Fibroblast of lung (primary cell): ENCODE measurements around the gene MSMO1. TPM values are rescaled to one million over a fixed set of nuclear protein-coding genes. Genes with fewer than 3 reads are reported as not detected.

Source experiments
- DNase-seq, 2 donors: peaks; one replicate each; pipeline versions ENCODE4 v3.0.0 to v3.0.0-alpha.2; 2010; ENCODE audit warnings: low read depth in 2 of 2
- H2AFZ ChIP-seq: 2 replicates; pipeline ENCODE4 v1.5.1; 2012; ENCODE audit warnings: low read length, control low read depth, inconsistent platforms
- H3K27ac ChIP-seq: 2 replicates; pipeline ENCODE4 v1.5.1; 2011; ENCODE audit warnings: low read length, control low read depth; ENCODE audit not compliant: insufficient read depth
- H3K27me3 ChIP-seq: 2 replicates; pipeline ENCODE4 v1.5.1; 2011; ENCODE audit warnings: mild to moderate bottlenecking, low read length; ENCODE audit not compliant: control insufficient read depth, insufficient read depth
- H3K36me3 ChIP-seq: 2 replicates; pipeline ENCODE4 v1.5.1; 2011; ENCODE audit warnings: low read length; ENCODE audit not compliant: control insufficient read depth, insufficient read depth
- H3K4me1 ChIP-seq: 2 replicates; pipeline ENCODE4 v1.5.1; 2011; ENCODE audit warnings: low read length; ENCODE audit not compliant: control insufficient read depth, insufficient read depth; ENCODE audit errors: extremely low read depth
- H3K4me2 ChIP-seq: 2 replicates; pipeline ENCODE4 v1.5.1; 2011; ENCODE audit warnings: low read length, control low read depth; ENCODE audit not compliant: insufficient read depth; ENCODE audit errors: extremely low read depth
- H3K4me3 ChIP-seq, 4 experiments: fragments of 200-600 bp in 1 of 4; sonication (generic) in 1 of 4; replicated peaks in 1 of 4; 2 replicates each; pipeline ENCODE4 v1.5.1; 2011 to 2016; ENCODE audit warnings: low read length in 4 of 4, low read depth in 3 of 4, mild to moderate bottlenecking in 3 of 4, control low read depth in 2 of 4, inconsistent platforms in 1 of 4, mixed read lengths in 1 of 4; ENCODE audit not compliant: insufficient read depth in 1 of 4; ENCODE audit errors: control extremely low read depth in 1 of 4
- H3K79me2 ChIP-seq: 2 replicates; pipeline ENCODE4 v1.5.1; 2012; ENCODE audit warnings: mild to moderate bottlenecking, low read length, inconsistent platforms; ENCODE audit not compliant: control insufficient read depth, insufficient read depth
- H3K9ac ChIP-seq: 2 replicates; pipeline ENCODE4 v1.5.1; 2011; ENCODE audit warnings: mild to moderate bottlenecking, low read length, control low read depth; ENCODE audit not compliant: insufficient read depth
- H3K9me3 ChIP-seq: 2 replicates; pipeline ENCODE4 v1.5.1; 2012; ENCODE audit warnings: low read depth, low read length; ENCODE audit not compliant: control insufficient read depth, insufficient read depth
- H4K20me1 ChIP-seq: 2 replicates; pipeline ENCODE4 v1.5.1; 2011; ENCODE audit warnings: low read length; ENCODE audit not compliant: control insufficient read depth, insufficient read depth; ENCODE audit errors: extremely low read depth
- EZH2 ChIP-seq: IDR thresholded peaks from 2 replicates; pipeline ENCODE4 v1.5.1; 2012; ENCODE audit warnings: low read length, control low read depth, mild to moderate bottlenecking; ENCODE audit errors: missing control alignments
- polyA plus RNA-seq, 2 donors: library from polyadenylated mRNA; depleted of rRNA in 1 of 2; stranded (reverse) in 1 of 2; unstranded in 1 of 2; fragments of >200 nt; gene quantifications; 2 replicates each; pipeline ENCODE4 v1.2.1, GENCODE V29; 2011 to 2012; ENCODE audit warnings: missing spikeins in 1 of 2
- total RNA-seq: library from RNA; depleted of rRNA; stranded (reverse); fragments of >200 nt; gene quantifications from 2 replicates; pipeline ENCODE4 v1.2.1, GENCODE V29; 2014
- TF ChIP-seq, protein P1 (sequence below), 2 donors: IDR thresholded peaks in 1 of 2; conservative IDR thresholded peaks in 1 of 2; 1 replicate in 1 of 2; 2 replicates in 1 of 2; pipeline ENCODE4 v1.5.1; 2011 to 2012; ENCODE audit warnings: low read length in 2 of 2, control low read depth in 1 of 2, inconsistent platforms in 1 of 2, low read depth in 1 of 2, mild to moderate bottlenecking in 1 of 2

Gene MSMO1
- total and polyA plus RNA-seq, 2 donors (not counting 1 experiment from before 2014, with no cell fraction given) = 328 to 743 TPM

DNA sequence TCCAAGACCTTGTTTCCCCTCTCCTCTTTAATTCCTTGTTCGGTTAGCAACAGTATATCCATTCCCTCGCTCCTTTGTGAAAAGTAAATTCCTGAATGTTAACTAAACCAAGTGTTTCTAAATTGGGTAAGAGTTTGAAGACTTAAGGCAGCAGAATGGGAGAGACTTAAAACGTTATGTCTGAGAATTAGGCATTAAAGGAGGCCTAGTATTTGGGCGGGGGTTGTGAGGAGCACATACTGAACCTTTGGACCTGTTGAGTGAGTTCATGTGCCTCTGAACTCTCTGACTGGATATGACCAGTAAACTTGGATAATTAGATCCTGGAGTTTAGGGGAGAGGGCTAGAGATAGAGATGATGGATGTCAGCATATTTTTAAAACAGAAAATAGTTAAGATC lies 1.2 kb downstream of the MSMO1 start:
- no peak for TF ChIP-seq EZH2
- TF ChIP-seq, protein P1, sequence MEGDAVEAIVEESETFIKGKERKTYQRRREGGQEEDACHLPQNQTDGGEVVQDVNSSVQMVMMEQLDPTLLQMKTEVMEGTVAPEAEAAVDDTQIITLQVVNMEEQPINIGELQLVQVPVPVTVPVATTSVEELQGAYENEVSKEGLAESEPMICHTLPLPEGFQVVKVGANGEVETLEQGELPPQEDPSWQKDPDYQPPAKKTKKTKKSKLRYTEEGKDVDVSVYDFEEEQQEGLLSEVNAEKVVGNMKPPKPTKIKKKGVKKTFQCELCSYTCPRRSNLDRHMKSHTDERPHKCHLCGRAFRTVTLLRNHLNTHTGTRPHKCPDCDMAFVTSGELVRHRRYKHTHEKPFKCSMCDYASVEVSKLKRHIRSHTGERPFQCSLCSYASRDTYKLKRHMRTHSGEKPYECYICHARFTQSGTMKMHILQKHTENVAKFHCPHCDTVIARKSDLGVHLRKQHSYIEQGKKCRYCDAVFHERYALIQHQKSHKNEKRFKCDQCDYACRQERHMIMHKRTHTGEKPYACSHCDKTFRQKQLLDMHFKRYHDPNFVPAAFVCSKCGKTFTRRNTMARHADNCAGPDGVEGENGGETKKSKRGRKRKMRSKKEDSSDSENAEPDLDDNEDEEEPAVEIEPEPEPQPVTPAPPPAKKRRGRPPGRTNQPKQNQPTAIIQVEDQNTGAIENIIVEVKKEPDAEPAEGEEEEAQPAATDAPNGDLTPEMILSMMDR (conservative IDR thresholded peaks at IDR 0.05 in 1 of 2, IDR thresholded peaks at IDR 0.05 in 1 of 2; ENCODE audit: low read depth in 1 of 2, low read length in 2 of 2) = no peak
- peak overlapping the region; percentile 91 for H3K4me2 ChIP-seq
- peaks cover 12% of the 10 kb centered on the region for H3K4me1 ChIP-seq
- H3K4me3 ChIP-seq = peak overlapping the region; percentile 49 to 90 (median 84)
- DNase-seq = no peak
- H3K9me3 ChIP-seq = no peaks in the 10 kb centered on the region
- H3K27me3 ChIP-seq = no peaks in the 10 kb centered on the region
- H3K9ac ChIP-seq = peak overlapping the region; percentile 24
- no peak overlapping the region for H2AFZ ChIP-seq
- peaks cover 5% of the 10 kb centered on the region for H3K36me3 ChIP-seq
- peak overlapping the region; percentile 22 for H3K27ac ChIP-seq
- peaks cover 5% of the 10 kb centered on the region for H4K20me1 ChIP-seq
- peaks cover 61% of the 10 kb centered on the region for H3K79me2 ChIP-seq

DNA sequence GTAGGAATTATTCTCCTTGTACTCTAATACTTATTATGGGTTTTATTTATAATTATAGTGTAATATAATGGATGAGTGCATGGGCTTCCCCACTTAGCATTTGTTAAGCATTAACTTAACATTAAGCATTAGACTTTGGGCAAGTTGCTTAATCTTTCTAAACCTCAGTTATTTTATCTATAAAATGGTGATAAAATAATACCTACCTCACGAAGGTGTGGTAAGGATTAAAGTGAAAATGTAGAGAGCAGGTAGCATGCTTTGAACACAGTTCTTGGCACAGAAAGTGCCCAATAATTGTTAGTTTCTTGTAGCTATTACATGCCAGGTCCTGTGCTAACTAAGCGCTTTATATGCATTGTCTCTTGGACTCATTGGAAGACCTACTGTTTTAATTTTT lies 2.6 kb downstream of the MSMO1 start:
- H3K4me1 ChIP-seq = peaks cover 12% of the 10 kb centered on the region
- H3K36me3 ChIP-seq = peaks cover 6% of the 10 kb centered on the region
- H3K79me2 ChIP-seq = peaks cover 75% of the 10 kb centered on the region
- peaks cover 5% of the 10 kb centered on the region for H4K20me1 ChIP-seq
- no peaks in the 10 kb centered on the region for H3K9me3 ChIP-seq
- H3K4me2 ChIP-seq = peak overlapping the region; percentile 91
- no peak for TF ChIP-seq EZH2
- TF ChIP-seq, protein P1 (conservative IDR thresholded peaks at IDR 0.05 in 1 of 2, IDR thresholded peaks at IDR 0.05 in 1 of 2; ENCODE audit: low read depth in 1 of 2, low read length in 2 of 2) = no peak
- no peaks in the 10 kb centered on the region for H3K27me3 ChIP-seq
- H2AFZ ChIP-seq = no peak overlapping the region
- H3K4me3 ChIP-seq = peak overlapping the region; percentile 12 to 90 (median 68)
- no peak overlapping the region for H3K9ac ChIP-seq
- no peak overlapping the region for H3K27ac ChIP-seq
- no peak for DNase-seq

DNA sequence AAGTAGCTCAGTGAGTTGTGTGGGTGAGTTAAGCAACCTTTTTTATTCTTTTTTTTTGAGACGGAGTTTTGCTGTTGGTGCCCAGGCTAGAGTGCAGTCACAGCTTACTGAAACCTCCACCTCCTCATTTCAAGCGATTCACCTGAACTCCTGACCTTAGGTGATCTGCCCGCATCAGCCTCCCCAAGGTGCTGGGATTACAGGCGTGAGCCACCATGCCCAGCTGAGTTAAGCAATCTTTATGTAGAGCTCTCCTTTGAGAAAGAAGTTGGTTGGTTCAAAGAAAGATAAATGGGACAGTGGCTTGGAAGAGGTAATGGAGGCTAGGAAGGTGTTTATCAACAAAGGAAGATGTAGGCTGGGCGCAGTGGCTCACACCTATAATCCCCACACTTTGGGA lies 3.2 kb downstream of the MSMO1 start:
- TF ChIP-seq, protein P1 (conservative IDR thresholded peaks at IDR 0.05 in 1 of 2, IDR thresholded peaks at IDR 0.05 in 1 of 2; ENCODE audit: low read depth in 1 of 2, low read length in 2 of 2) = no peak
- TF ChIP-seq EZH2 = no peak
- H3K9me3 ChIP-seq = no peaks in the 10 kb centered on the region
- H4K20me1 ChIP-seq = peaks cover 5% of the 10 kb centered on the region
- H2AFZ ChIP-seq = no peak overlapping the region
- no peaks in the 10 kb centered on the region for H3K27me3 ChIP-seq
- H3K27ac ChIP-seq = no peak overlapping the region
- H3K4me1 ChIP-seq = peaks cover 10% of the 10 kb centered on the region
- H3K36me3 ChIP-seq = peaks cover 8% of the 10 kb centered on the region
- peak overlapping the region; percentile 36 to 90 (median 68) for H3K4me3 ChIP-seq
- H3K4me2 ChIP-seq = peak overlapping the region; percentile 91
- no peak overlapping the region for H3K9ac ChIP-seq
- H3K79me2 ChIP-seq = peaks cover 80% of the 10 kb centered on the region
- no peak for DNase-seq
